Astrocyte (in vitro differentiated cells and primary cell): ENCODE results near the gene IDE.
"Not testable (repeated sequence)": the region's sequence is repeated elsewhere in the genome, so short reads cannot be mapped to it uniquely, and the experiment has no call there.

Experiments
- CTCF ChIP-seq: IDR thresholded peaks from 2 replicates; pipeline ENCODE4 v1.5.1; 2011; ENCODE audit warnings: low read depth, mild to moderate bottlenecking, inconsistent platforms, low read length, moderate library complexity; ENCODE audit not compliant: insufficient read depth
- EZH2 ChIP-seq: IDR thresholded peaks from 2 replicates; pipeline ENCODE4 v1.6.1; 2012; ENCODE audit warnings: mild to moderate bottlenecking, low read length, inconsistent platforms; ENCODE audit not compliant: insufficient read depth

GRCh38 chr10:92582347-92582746 lies 8.5 kb upstream of the IDE start:
- not testable (repeated sequence) for TF ChIP-seq CTCF, EZH2
